ENCODE results near the gene G6PC3. TPM values are rescaled to one million over a fixed set of nuclear protein-coding genes. Genes with fewer than 3 reads are reported as not detected.
A peak's percentile ranks its signal among the peaks of the same experiment; 100 is the strongest.

Gene G6PC3
- polyA plus RNA-seq, 2 of the 4 experiments (the other 2 are of a cell fraction) = 104 to 130 TPM

DNA sequence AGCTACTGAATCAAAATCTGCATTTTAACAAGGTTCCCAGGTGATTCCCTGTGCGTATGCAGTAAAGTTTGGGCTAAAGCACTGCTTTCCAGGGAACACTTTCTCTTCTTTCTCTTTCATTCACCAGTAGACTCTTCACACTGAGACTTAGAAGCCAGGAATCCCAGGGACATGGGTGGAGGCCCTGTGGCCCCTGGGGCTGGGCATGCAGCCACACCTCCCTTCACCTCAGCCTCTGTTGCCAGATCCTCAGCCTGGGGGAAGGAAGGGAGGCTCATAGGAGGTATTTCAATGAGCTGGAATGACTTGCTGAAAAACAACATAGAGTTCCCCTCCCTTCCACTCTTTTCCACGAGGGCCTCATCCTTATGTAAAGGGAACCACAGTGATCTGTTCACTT lies 1.2 kb downstream of the G6PC3 start:
- TF ChIP-seq, protein P1, sequence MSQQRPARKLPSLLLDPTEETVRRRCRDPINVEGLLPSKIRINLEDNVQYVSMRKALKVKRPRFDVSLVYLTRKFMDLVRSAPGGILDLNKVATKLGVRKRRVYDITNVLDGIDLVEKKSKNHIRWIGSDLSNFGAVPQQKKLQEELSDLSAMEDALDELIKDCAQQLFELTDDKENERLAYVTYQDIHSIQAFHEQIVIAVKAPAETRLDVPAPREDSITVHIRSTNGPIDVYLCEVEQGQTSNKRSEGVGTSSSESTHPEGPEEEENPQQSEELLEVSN (IDR thresholded peaks at IDR 0.05; ENCODE audit: borderline replicate concordance, low read depth) = no peak
- TF ChIP-seq TP53 (CRISPR knock-in tag; IDR thresholded peaks at IDR 0.05) (no peak), FOSB (CRISPR knock-in tag; IDR thresholded peaks at IDR 0.05) (no peak), RAD21 (conservative IDR thresholded peaks at IDR 0.05 in 1 of 2, IDR thresholded peaks at IDR 0.05 in 1 of 2) (no peak), GATA3 (IDR thresholded peaks at IDR 0.05; ENCODE audit: borderline replicate concordance) (no peak), CHD4 (IDR thresholded peaks at IDR 0.05; ENCODE audit: borderline replicate concordance) (no peak), TFCP2L1 (CRISPR knock-in tag; IDR thresholded peaks at IDR 0.05) (no peak), EHMT2 (IDR thresholded peaks at IDR 0.05; ENCODE audit: low read depth) (no peak), CEBPB (IDR thresholded peaks at IDR 0.05) (no peak)
- CTCF ChIA-PET = interaction anchor here (0.9 to 7.7 kb wide), 6 partner anchors 12 to 68 kb away, joined by 3 to 108 read pairs (median 4); partner anchors contain the start of gene HDAC5
- peaks cover 19% of the 10 kb centered on the region for H3K4me1 ChIP-seq
- 48% methylated on average over 2 of the region's 2 CpGs for WGBS (ENCODE audit: missing lambda C conversion rate)
- H3K27ac ChIP-seq = peak overlapping the region; percentile 92 to 93
- H3K9me3 ChIP-seq = no peaks in the 10 kb centered on the region
- H3K4me2 ChIP-seq = peak overlapping the region; percentile 75
- POLR2A ChIA-PET = interaction anchor here (0.7 to 2.8 kb wide), 4 partner anchors 15 to 152 kb away, joined by 3 to 16 read pairs (median 10); partner anchors contain the start of gene HDAC5
- ATAC-seq (no peak), FAIRE-seq (no peak), DNase-seq (ENCODE audit: low read depth in 1 of 2, low spot score in 1 of 2) (no peak)
- H3K4me3 ChIP-seq = peak overlapping the region; percentile 69

DNA sequence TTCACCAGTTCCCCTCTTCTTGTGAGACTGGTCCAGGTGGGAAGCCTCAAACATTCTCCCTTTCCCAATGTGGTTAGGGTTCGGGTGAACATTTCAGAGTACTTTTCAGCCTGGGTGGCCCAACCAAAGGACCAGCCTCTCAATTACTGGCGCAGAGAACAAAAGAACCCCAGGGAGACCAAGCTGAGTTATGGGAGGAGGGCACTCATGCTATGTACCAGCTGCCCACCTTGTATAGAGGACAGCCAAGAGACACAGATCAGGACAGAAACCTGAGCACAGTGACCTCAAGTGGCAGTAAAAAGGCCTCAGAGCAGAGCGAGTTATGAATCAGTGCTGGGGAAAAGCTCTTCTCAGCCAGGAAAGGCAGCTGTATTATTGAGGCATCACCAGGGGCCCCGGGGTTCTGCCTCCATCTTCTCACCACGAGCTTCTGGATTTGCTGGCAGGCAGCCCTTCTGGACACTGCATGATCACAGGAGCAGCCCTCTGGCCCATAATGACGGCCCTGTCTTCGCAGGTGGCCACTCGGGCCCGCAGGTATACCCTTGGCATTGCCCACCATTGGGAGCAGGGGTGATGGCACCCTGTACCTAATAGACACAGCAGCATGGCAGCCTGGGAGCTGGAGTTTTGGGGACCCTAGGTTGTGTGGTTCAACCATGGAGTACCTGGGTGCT lies 3.8 kb downstream of the G6PC3 start:
- TF ChIP-seq ZSCAN20 (CRISPR knock-in tag; IDR thresholded peaks at IDR 0.05) (no peak), HOXB13 (CRISPR knock-in tag; IDR thresholded peaks at IDR 0.05; ENCODE audit: low read depth) (no peak), PHF8 (IDR thresholded peaks at IDR 0.05; ENCODE audit: borderline replicate concordance, low read depth) (no peak), FOSL2 (IDR thresholded peaks at IDR 0.05) (no peak), FOSL2 (CRISPR knock-in tag; IDR thresholded peaks at IDR 0.05) (no peak), NPAS2 (CRISPR knock-in tag; IDR thresholded peaks at IDR 0.05; ENCODE audit: borderline replicate concordance) (no peak)
- no peak overlapping the region for H3K4me3 ChIP-seq
- no peak for FAIRE-seq
- POLR2A ChIA-PET = interaction anchor here (0.9 kb wide), 1 partner anchor 21 kb away, joined by 3 read pairs; no protein-coding TSS in a partner anchor
- CTCF ChIA-PET = interaction anchor here (0.8 to 7.7 kb wide), 11 partner anchors 10 to 256 kb away, joined by 3 to 108 read pairs (median 5); no protein-coding TSS in a partner anchor
- no peak for DNase-seq (ENCODE audit: low read depth in 1 of 2, low spot score in 1 of 2)
- H3K27ac ChIP-seq = no peak overlapping the region
- 92% methylated on average over 9 of the region's 9 CpGs for WGBS (ENCODE audit: missing lambda C conversion rate)
- peaks cover 15% of the 10 kb centered on the region for H3K4me1 ChIP-seq
- no peak for ATAC-seq
- no peak overlapping the region for H3K4me2 ChIP-seq
- no peaks in the 10 kb centered on the region for H3K9me3 ChIP-seq

DNA sequence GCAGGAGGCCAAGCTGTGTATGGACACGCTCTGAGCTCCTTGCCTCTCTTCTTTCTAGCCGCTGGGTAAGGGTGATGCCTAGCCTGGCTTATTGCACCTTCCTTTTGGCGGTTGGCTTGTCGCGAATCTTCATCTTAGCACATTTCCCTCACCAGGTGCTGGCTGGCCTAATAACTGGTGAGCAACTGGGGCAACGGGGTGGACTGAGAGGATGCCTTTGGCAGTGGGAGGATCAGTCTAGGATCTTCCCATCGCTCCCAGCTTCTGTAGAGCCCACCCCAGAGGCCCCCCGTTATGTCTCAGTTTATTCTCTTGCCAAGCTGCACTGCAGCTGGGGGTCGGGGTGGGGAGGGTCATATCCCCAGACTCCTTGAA lies 4.4 kb downstream of the G6PC3 start:
- Histone ChIP-seq H3K4me2 (no peak overlapping the region), H3K9me3 (no peaks in the 10 kb centered on the region), H3K4me3 (no peak overlapping the region), H3K4me1 (peaks cover 11% of the 10 kb centered on the region), H3K27ac (no peak overlapping the region)
- 93% methylated on average over 9 of the region's 9 CpGs for WGBS (ENCODE audit: missing lambda C conversion rate)
- no peak for FAIRE-seq
- ChIA-PET POLR2A (interaction anchor here (0.9 kb wide), 1 partner anchor 21 kb away, joined by 3 read pairs; no protein-coding TSS in a partner anchor), CTCF (interaction anchor here (0.8 to 7.7 kb wide), 11 partner anchors 9 to 256 kb away, joined by 3 to 108 read pairs (median 5); no protein-coding TSS in a partner anchor)
- no peak for TF ChIP-seq POLR2A (IDR thresholded peaks at IDR 0.05; ENCODE audit: low read length)
- TF ChIP-seq, protein P2, sequence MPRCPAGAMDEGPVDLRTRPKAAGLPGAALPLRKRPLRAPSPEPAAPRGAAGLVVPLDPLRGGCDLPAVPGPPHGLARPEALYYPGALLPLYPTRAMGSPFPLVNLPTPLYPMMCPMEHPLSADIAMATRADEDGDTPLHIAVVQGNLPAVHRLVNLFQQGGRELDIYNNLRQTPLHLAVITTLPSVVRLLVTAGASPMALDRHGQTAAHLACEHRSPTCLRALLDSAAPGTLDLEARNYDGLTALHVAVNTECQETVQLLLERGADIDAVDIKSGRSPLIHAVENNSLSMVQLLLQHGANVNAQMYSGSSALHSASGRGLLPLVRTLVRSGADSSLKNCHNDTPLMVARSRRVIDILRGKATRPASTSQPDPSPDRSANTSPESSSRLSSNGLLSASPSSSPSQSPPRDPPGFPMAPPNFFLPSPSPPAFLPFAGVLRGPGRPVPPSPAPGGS (IDR thresholded peaks at IDR 0.05) = no peak
- no peak for TF ChIP-seq MAZ (IDR thresholded peaks at IDR 0.05; ENCODE audit: borderline replicate concordance, low read depth, low read length)
- TF ChIP-seq, protein P3, sequence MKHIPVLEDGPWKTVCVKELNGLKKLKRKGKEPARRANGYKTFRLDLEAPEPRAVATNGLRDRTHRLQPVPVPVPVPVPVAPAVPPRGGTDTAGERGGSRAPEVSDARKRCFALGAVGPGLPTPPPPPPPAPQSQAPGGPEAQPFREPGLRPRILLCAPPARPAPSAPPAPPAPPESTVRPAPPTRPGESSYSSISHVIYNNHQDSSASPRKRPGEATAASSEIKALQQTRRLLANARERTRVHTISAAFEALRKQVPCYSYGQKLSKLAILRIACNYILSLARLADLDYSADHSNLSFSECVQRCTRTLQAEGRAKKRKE (CRISPR knock-in tag; IDR thresholded peaks at IDR 0.05; ENCODE audit: low read depth) = no peak
- TF ChIP-seq RFX5 (IDR thresholded peaks at IDR 0.05) = no peak
- no peak for TF ChIP-seq HEYL (CRISPR knock-in tag; IDR thresholded peaks at IDR 0.05)
- no peak for TF ChIP-seq FOSL2 (IDR thresholded peaks at IDR 0.05)
- no peak for TF ChIP-seq FOSL2 (CRISPR knock-in tag; IDR thresholded peaks at IDR 0.05)
- no peak for TF ChIP-seq HDAC2 (IDR thresholded peaks at IDR 0.05)
- TF ChIP-seq, protein P4, sequence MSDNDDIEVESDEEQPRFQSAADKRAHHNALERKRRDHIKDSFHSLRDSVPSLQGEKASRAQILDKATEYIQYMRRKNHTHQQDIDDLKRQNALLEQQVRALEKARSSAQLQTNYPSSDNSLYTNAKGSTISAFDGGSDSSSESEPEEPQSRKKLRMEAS (IDR thresholded peaks at IDR 0.05) = no peak
- no peak for TF ChIP-seq KDM1A (IDR thresholded peaks at IDR 0.05; ENCODE audit: low read depth)
- TF ChIP-seq, protein P5, sequence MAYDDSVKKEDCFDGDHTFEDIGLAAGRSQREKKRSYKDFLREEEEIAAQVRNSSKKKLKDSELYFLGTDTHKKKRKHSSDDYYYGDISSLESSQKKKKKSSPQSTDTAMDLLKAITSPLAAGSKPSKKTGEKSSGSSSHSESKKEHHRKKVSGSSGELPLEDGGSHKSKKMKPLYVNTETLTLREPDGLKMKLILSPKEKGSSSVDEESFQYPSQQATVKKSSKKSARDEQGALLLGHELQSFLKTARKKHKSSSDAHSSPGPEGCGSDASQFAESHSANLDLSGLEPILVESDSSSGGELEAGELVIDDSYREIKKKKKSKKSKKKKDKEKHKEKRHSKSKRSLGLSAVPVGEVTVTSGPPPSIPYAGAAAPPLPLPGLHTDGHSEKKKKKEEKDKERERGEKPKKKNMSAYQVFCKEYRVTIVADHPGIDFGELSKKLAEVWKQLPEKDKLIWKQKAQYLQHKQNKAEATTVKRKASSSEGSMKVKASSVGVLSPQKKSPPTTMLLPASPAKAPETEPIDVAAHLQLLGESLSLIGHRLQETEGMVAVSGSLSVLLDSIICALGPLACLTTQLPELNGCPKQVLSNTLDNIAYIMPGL (CRISPR knock-in tag; IDR thresholded peaks at IDR 0.05; ENCODE audit: borderline replicate concordance) = no peak
- TF ChIP-seq GATA3 (IDR thresholded peaks at IDR 0.05; ENCODE audit: borderline replicate concordance) = no peak
- TF ChIP-seq CBX2 (IDR thresholded peaks at IDR 0.05; ENCODE audit: borderline replicate concordance, low read depth) = no peak
- no peak for TF ChIP-seq SREBF2 (IDR thresholded peaks at IDR 0.05)
- no peak for TF ChIP-seq JUN (IDR thresholded peaks at IDR 0.05)
- ATAC-seq = no peak
- DNase-seq (ENCODE audit: low read depth in 1 of 2, low spot score in 1 of 2) = no peak

All from A549 (cell line).